HCT116 (cell line): ENCODE measurements around the gene SUN5. TPM values are rescaled to one million over a fixed set of nuclear protein-coding genes. Genes with fewer than 3 reads are reported as not detected.

Source experiments
- ATAC-seq: fragments of 200-7000 bp; cut with Tn5 transposase; 2 replicates; pipeline ENCODE4 v1.9.1; 2020; ENCODE audit warnings: mild to moderate bottlenecking, moderate library complexity
- BruUV-seq: library from RNA; stranded (reverse); fragments of 400-500 nt; replicated peaks from 2 replicates; lab custom pipeline; 2021; lab: Mats Ljungman, UMichigan
- CTCF ChIA-PET: fragments of 300-600 bp; sonication (Branson Sonifier 250); formaldehyde crosslinking; loops from one replicate; lab custom pipeline; 2021; ENCODE audit warnings: antibody characterized with exemption; lab: Charles Lee
- POLR2A ChIA-PET: fragments of 300-600, 350-600 bp; sonication (Branson Sonifier 250); formaldehyde crosslinking; loops from one replicate; lab custom pipeline; 2021; ENCODE audit warnings: antibody characterized with exemption; lab: Charles Lee
- RAD21 ChIA-PET, 2 experiments: fragments of 300-600 bp; sonication (Branson Sonifier 250); formaldehyde crosslinking; loops; one replicate each; lab custom pipeline; 2023; ENCODE audit warnings: low total read pairs in 2 of 2; ENCODE audit not compliant: uncharacterized antibody in 2 of 2, unreplicated experiment in 2 of 2, low non-redundant PET in 1 of 2; lab: Charles Lee
- DNase-seq: peaks from one replicate; pipeline ENCODE4 v3.0.0-alpha.2; 2010; ENCODE audit warnings: low read depth, low spot score
- H2AFZ ChIP-seq: fragments of 200-600 bp; shearing (Covaris generic), sonication (generic); 2 replicates; pipeline ENCODE4 v1.6.1; 2017; ENCODE audit warnings: low read depth, mixed run types, mixed read lengths, antibody characterized with exemption, low read length; ENCODE audit not compliant: poor library complexity, severe bottlenecking
- H3K27ac ChIP-seq: 2 replicates; pipeline ENCODE4 v1.5.1; 2012; ENCODE audit warnings: low read depth, low read length
- H3K27me3 ChIP-seq: fragments of 200-600 bp; sonication (generic); 2 replicates; pipeline ENCODE4 v1.6.1; 2016; ENCODE audit warnings: mixed run types, low read length, mixed read lengths; ENCODE audit not compliant: insufficient read depth
- H3K36me3 ChIP-seq, 2 experiments: fragments of 200-500 bp in 1 of 2; fragments of 200-600 bp in 1 of 2; sonication (Bioruptor generic) in 1 of 2; sonication (generic) in 1 of 2; 2 replicates each; pipeline versions ENCODE4 v1.5.1 to v1.6.1; 2014 to 2016; ENCODE audit warnings: low read length in 2 of 2, inconsistent platforms in 1 of 2, mixed read lengths in 1 of 2, mixed run types in 1 of 2; ENCODE audit not compliant: insufficient read depth in 2 of 2, control insufficient read depth in 1 of 2
- H3K4me1 ChIP-seq, 2 experiments: fragments of 200-600 bp in 1 of 2; sonication (generic) in 1 of 2; 2 replicates each; pipeline versions ENCODE4 v1.5.1 to v1.6.1; 2012 to 2017; ENCODE audit warnings: low read length in 2 of 2, inconsistent platforms in 1 of 2, mild to moderate bottlenecking in 1 of 2, mixed read lengths in 1 of 2, mixed run types in 1 of 2, moderate library complexity in 1 of 2; ENCODE audit not compliant: insufficient read depth in 2 of 2, control insufficient read depth in 1 of 2
- H3K4me2 ChIP-seq: fragments of 200-600 bp; sonication (generic); 2 replicates; pipeline ENCODE4 v1.6.1; 2017; ENCODE audit warnings: mixed run types, low read length, mixed read lengths
- H3K4me3 ChIP-seq, 2 experiments: fragments of 200-600 bp in 1 of 2; sonication (generic) in 1 of 2; replicated peaks in 1 of 2; 2 replicates each; pipeline ENCODE4 v1.5.1; 2011 to 2016; ENCODE audit warnings: low read length in 2 of 2, control low read depth in 1 of 2, low read depth in 1 of 2, mild to moderate bottlenecking in 1 of 2, mixed read lengths in 1 of 2, mixed run types in 1 of 2
- H3K79me2 ChIP-seq: fragments of 200-600 bp; sonication (generic); 2 replicates; pipeline ENCODE4 v1.6.1; 2017; ENCODE audit warnings: mild to moderate bottlenecking, mixed run types, low read length, moderate library complexity, mixed read lengths; ENCODE audit not compliant: insufficient read depth
- H3K9ac ChIP-seq: fragments of 200-600 bp; sonication (generic); 2 replicates; pipeline ENCODE4 v1.6.1; 2016; ENCODE audit warnings: low read length, mixed read lengths
- H3K9me2 ChIP-seq: fragments of 200-600 bp; sonication (generic), shearing (Covaris generic); 2 replicates; pipeline ENCODE4 v1.6.1; 2017; ENCODE audit warnings: mixed run types, mild to moderate bottlenecking, moderate library complexity; ENCODE audit not compliant: insufficient read depth
- H3K9me3 ChIP-seq, 2 experiments: fragments of 200-500 bp in 1 of 2; fragments of 200-600 bp in 1 of 2; sonication (Bioruptor generic) in 1 of 2; sonication (generic) in 1 of 2; 2 replicates each; pipeline ENCODE4 v1.6.1; 2014 to 2017; ENCODE audit warnings: low read length in 2 of 2, mixed read lengths in 2 of 2, inconsistent platforms in 1 of 2, low read depth in 1 of 2, mild to moderate bottlenecking in 1 of 2, mixed run types in 1 of 2, moderate library complexity in 1 of 2; ENCODE audit not compliant: control insufficient read depth in 1 of 2, insufficient read depth in 1 of 2
- H4K20me1 ChIP-seq: fragments of 200-600 bp; sonication (generic), shearing (Covaris generic); 2 replicates; pipeline ENCODE4 v1.6.1; 2017; ENCODE audit warnings: mixed run types, mild to moderate bottlenecking, moderate library complexity; ENCODE audit not compliant: insufficient read depth
- CBX3 ChIP-seq: IDR thresholded peaks from 2 replicates; pipeline ENCODE4 v1.6.1; 2012; ENCODE audit warnings: low read depth
- CTCF ChIP-seq, 3 experiments: fragments of 200-600 bp in 1 of 3; sonication (generic) in 1 of 3; IDR thresholded peaks in 2 of 3; conservative IDR thresholded peaks in 1 of 3; 2 replicates each; pipeline ENCODE4 v1.5.1; 2012 to 2017; ENCODE audit warnings: low read depth in 2 of 3, low read length in 2 of 3, antibody characterized with exemption in 1 of 3, borderline replicate concordance in 1 of 3, control low read depth in 1 of 3, mild to moderate bottlenecking in 1 of 3, mixed read lengths in 1 of 3, mixed run types in 1 of 3, moderate library complexity in 1 of 3; ENCODE audit not compliant: insufficient read depth in 1 of 3
- EGR1 ChIP-seq: IDR thresholded peaks from 2 replicates; pipeline ENCODE4 v1.6.1; 2012; ENCODE audit warnings: low read depth
- ELF1 ChIP-seq: IDR thresholded peaks from 2 replicates; pipeline ENCODE4 v1.6.1; 2012; ENCODE audit warnings: low read depth, borderline replicate concordance
- EZH2 ChIP-seq: fragments of 200-600 bp; sonication (generic); IDR thresholded peaks from 2 replicates; pipeline ENCODE4 v1.6.1; 2017; ENCODE audit warnings: antibody characterized with exemption, mixed run types
- EZH2phosphoT487 ChIP-seq: fragments of 200-600 bp; IDR thresholded peaks from 2 replicates; pipeline ENCODE4 v1.6.1; 2018; ENCODE audit warnings: antibody characterized with exemption, borderline replicate concordance
- FOSL1 ChIP-seq: IDR thresholded peaks from 2 replicates; pipeline ENCODE4 v1.6.1; 2012; ENCODE audit warnings: low read depth
- JUND ChIP-seq: IDR thresholded peaks from 2 replicates; pipeline ENCODE4 v1.6.1; 2012
- POLR2A ChIP-seq: IDR thresholded peaks from 2 replicates; pipeline ENCODE4 v1.7.0; 2011; ENCODE audit warnings: borderline replicate concordance; ENCODE audit not compliant: insufficient read depth, insufficient read length; ENCODE audit errors: extremely low read depth
- POLR2AphosphoS5 ChIP-seq: IDR thresholded peaks from 2 replicates; pipeline ENCODE4 v1.6.1; 2011; ENCODE audit warnings: mild to moderate bottlenecking, low read depth, low read length, moderate library complexity
- RAD21 ChIP-seq: IDR thresholded peaks from 2 replicates; pipeline ENCODE4 v1.6.1; 2012; ENCODE audit warnings: low read depth, mild to moderate bottlenecking
- SIN3A ChIP-seq: IDR thresholded peaks from 2 replicates; pipeline ENCODE4 v1.6.1; 2012; ENCODE audit warnings: low read depth
- SP1 ChIP-seq: IDR thresholded peaks from 2 replicates; pipeline ENCODE4 v1.6.1; 2012; ENCODE audit warnings: low read depth
- YY1 ChIP-seq: IDR thresholded peaks from 2 replicates; pipeline ENCODE4 v1.6.1; 2011; ENCODE audit warnings: low read length, low read depth, moderate library complexity, mild to moderate bottlenecking; ENCODE audit not compliant: insufficient replicate concordance; ENCODE audit errors: extremely low read depth
- ZBTB33 ChIP-seq: IDR thresholded peaks from 2 replicates; pipeline ENCODE4 v1.6.1; 2011; ENCODE audit warnings: mild to moderate bottlenecking, low read length, moderate library complexity; ENCODE audit not compliant: insufficient replicate concordance; ENCODE audit errors: extremely low read depth
- ZFX ChIP-seq: fragments of 450-650 bp; IDR thresholded peaks from 2 replicates; pipeline ENCODE4 v1.6.1; 2017
- ZNF274 ChIP-seq: fragments of 200-500 bp; sonication (Bioruptor generic); IDR thresholded peaks from 2 replicates; pipeline ENCODE4 v1.6.1; 2014; ENCODE audit warnings: mild to moderate bottlenecking, low read depth, low read length, inconsistent platforms
- intact Hi-C: fragments of 100-400 bp; cut with micrococcal nuclease; formaldehyde crosslinking; loops from 2 replicates; pipeline ENCODE4 v1.10.0; 2022
- total RNA-seq: library from RNA; stranded (reverse); gene quantifications from one replicate; pipeline ENCODE4 v1.2.1, GENCODE V29; 2021; ENCODE audit not compliant: unreplicated experiment
- TF ChIP-seq, protein P1 (sequence below): IDR thresholded peaks from 2 replicates; pipeline ENCODE4 v1.6.1; 2012
- TF ChIP-seq, protein P2 (sequence below): IDR thresholded peaks from 2 replicates; pipeline ENCODE4 v1.6.1; 2012; ENCODE audit warnings: low read depth
- TF ChIP-seq, protein P3 (sequence below): IDR thresholded peaks from 2 replicates; pipeline ENCODE4 v1.6.1; 2012

Gene SUN5
- total RNA-seq, 1 experiment from 2014 or later, result not detected

DNA sequence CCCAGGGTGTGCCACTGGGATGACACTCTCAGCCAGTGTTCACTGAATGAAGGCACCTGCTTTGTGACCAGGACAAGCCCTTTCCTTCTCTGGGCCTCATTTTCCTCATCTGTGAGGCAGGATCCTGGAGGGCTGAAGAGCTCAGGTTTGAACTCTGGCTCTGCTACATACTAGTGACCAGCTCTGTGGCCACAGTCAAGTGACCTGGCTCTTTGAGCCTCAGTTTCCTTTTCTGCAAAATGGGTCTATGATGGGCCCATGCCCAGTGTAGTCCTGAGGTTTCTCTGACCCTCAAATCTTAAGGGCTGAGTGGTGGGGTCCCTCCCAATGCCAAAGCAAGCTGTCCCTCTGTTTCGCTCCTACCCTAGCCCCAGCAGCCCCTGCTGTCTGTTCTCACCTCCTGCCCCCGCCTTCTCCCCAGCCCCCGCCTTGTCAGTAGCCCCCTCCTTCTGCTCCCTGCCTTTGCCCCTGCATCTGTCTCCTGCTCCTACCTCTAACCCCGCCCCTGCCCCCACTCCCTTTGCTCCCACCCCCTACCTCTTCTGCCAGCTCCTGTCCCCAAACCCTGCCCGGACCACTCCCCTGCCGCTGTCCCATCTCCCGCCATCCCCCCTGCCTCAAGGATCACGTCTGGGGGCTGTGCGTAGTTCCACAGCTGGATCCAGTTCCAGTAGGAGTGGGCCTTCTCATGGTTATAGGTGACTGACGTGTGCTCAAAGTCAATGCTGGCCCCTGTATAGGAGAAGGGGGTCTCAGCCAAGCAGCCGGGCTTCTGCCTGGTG is 17.0 kb downstream of the SUN5 start:
- intact Hi-C loops, result no loop called here
- no peak for ATAC-seq

More for the DNA sequence above, 17.0 kb downstream of the SUN5 start:
- Histone ChIP-seq H3K79me2 (no peaks in the 10 kb centered on the region), H3K27ac (no peak overlapping the region), H4K20me1 (no peaks in the 10 kb centered on the region), H3K4me3 (no peak overlapping the region), H3K9me2 (no peaks in the 10 kb centered on the region), H3K4me1 (peaks cover 0 to 5% of the 10 kb centered on the region in 2 experiments; a peak in 1 of 4 replicates), H3K4me2 (no peak overlapping the region), H3K9me3 (no peaks in the 10 kb centered on the region), H3K9ac (no peak overlapping the region), H3K27me3 (no peaks in the 10 kb centered on the region), H2AFZ (no peak overlapping the region), H3K36me3 (no peaks in the 10 kb centered on the region)
- BruUV-seq, result no TSS peak
- POLR2A ChIA-PET, result no interaction called here
- CTCF ChIA-PET, result no interaction called here
- RAD21 ChIA-PET, result no interaction called here
- DNase-seq, result no peak
- TF ChIP-seq FOSL1 (no peak), CTCF (IDR thresholded peaks at IDR 0.05 in 2 of 3, conservative IDR thresholded peaks at IDR 0.05 in 1 of 3; ENCODE audit: borderline replicate concordance in 1 of 3, insufficient read depth in 1 of 3, low read depth in 2 of 3, low read length in 2 of 3) (no peak), SIN3A (no peak), SP1 (no peak), RAD21 (no peak), EZH2 (no peak), EZH2phosphoT487 (no peak), ZBTB33 (no peak), JUND (no peak), ZFX (no peak), POLR2AphosphoS5 (no peak), EGR1 (no peak), ZNF274 (no peak), CBX3 (no peak), YY1 (no peak), POLR2A (no peak), ELF1 (no peak)
- TF ChIP-seq, protein P1, sequence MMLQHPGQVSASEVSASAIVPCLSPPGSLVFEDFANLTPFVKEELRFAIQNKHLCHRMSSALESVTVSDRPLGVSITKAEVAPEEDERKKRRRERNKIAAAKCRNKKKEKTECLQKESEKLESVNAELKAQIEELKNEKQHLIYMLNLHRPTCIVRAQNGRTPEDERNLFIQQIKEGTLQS, result no peak
- TF ChIP-seq, protein P2, sequence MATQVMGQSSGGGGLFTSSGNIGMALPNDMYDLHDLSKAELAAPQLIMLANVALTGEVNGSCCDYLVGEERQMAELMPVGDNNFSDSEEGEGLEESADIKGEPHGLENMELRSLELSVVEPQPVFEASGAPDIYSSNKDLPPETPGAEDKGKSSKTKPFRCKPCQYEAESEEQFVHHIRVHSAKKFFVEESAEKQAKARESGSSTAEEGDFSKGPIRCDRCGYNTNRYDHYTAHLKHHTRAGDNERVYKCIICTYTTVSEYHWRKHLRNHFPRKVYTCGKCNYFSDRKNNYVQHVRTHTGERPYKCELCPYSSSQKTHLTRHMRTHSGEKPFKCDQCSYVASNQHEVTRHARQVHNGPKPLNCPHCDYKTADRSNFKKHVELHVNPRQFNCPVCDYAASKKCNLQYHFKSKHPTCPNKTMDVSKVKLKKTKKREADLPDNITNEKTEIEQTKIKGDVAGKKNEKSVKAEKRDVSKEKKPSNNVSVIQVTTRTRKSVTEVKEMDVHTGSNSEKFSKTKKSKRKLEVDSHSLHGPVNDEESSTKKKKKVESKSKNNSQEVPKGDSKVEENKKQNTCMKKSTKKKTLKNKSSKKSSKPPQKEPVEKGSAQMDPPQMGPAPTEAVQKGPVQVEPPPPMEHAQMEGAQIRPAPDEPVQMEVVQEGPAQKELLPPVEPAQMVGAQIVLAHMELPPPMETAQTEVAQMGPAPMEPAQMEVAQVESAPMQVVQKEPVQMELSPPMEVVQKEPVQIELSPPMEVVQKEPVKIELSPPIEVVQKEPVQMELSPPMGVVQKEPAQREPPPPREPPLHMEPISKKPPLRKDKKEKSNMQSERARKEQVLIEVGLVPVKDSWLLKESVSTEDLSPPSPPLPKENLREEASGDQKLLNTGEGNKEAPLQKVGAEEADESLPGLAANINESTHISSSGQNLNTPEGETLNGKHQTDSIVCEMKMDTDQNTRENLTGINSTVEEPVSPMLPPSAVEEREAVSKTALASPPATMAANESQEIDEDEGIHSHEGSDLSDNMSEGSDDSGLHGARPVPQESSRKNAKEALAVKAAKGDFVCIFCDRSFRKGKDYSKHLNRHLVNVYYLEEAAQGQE, result no peak
- TF ChIP-seq, protein P3, sequence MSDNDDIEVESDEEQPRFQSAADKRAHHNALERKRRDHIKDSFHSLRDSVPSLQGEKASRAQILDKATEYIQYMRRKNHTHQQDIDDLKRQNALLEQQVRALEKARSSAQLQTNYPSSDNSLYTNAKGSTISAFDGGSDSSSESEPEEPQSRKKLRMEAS, result no peak
